Endothelial cell of umbilical vein (primary cell): ENCODE measurements around the gene SSC4D. TPM values are rescaled to one million over a fixed set of nuclear protein-coding genes. Genes with fewer than 3 reads are reported as not detected.
"Not testable (repeated sequence)": the region's sequence is repeated elsewhere in the genome, so short reads cannot be mapped to it uniquely, and the experiment has no call there.

ENCODE experiments used
- BruUV-seq: library from RNA; stranded (reverse); fragments of 400-500 nt; replicated peaks from 2 replicates; lab custom pipeline; 2021; lab: Mats Ljungman, UMichigan
- CTCF ChIA-PET: fragments of 300-600, 350-600 bp; sonication (Branson Sonifier 250); formaldehyde crosslinking; loops from one replicate; lab custom pipeline; 2021; ENCODE audit warnings: antibody characterized with exemption, inconsistent platforms; lab: Charles Lee
- POLR2A ChIA-PET: fragments of 300-600, 350-600 bp; sonication (Branson Sonifier 250); formaldehyde crosslinking; loops from one replicate; lab custom pipeline; 2021; ENCODE audit warnings: antibody characterized with exemption, inconsistent platforms; lab: Charles Lee
- DNase-seq: peaks from one replicate; pipeline ENCODE4 v3.0.0-alpha.2; 2011; ENCODE audit warnings: low read depth, low spot score
- FAIRE-seq: peaks from 2 replicates; lab custom pipeline; 2011; peaks lifted over from hg19 to GRCh38; lab: Jason Lieb, UNC
- H2AFZ ChIP-seq: 2 replicates; pipeline ENCODE4 v1.6.0; 2012; ENCODE audit warnings: low read depth, low read length, control low read depth, inconsistent platforms
- H3K27ac ChIP-seq: 2 replicates; pipeline ENCODE4 v1.5.1; 2011; ENCODE audit warnings: low read depth, mild to moderate bottlenecking, control low read depth, low read length, moderate library complexity; ENCODE audit not compliant: insufficient read depth
- H3K27me3 ChIP-seq, 2 experiments: 2 replicates each; pipeline versions ENCODE4 v1.6.0 to v1.6.1; 2011; ENCODE audit warnings: low read length in 2 of 2, mixed read lengths in 1 of 2; ENCODE audit not compliant: control insufficient read depth in 2 of 2, insufficient read depth in 2 of 2
- H3K36me3 ChIP-seq, 2 experiments: 2 replicates in 1 of 2; 3 replicates in 1 of 2; pipeline ENCODE4 v1.5.1; 2011; ENCODE audit warnings: low read length in 2 of 2, mild to moderate bottlenecking in 1 of 2, moderate library complexity in 1 of 2; ENCODE audit not compliant: control insufficient read depth in 2 of 2, insufficient read depth in 2 of 2; ENCODE audit errors: extremely low read depth in 1 of 2
- H3K4me1 ChIP-seq: 3 replicates; pipeline ENCODE4 v1.5.1; 2011; ENCODE audit warnings: mild to moderate bottlenecking, low read length; ENCODE audit not compliant: control insufficient read depth, insufficient read depth; ENCODE audit errors: extremely low read depth
- H3K4me2 ChIP-seq: 2 replicates; pipeline ENCODE4 v1.6.1; 2011; ENCODE audit warnings: low read length, control low read depth, mixed read lengths; ENCODE audit not compliant: insufficient read depth
- H3K4me3 ChIP-seq, 3 experiments: fragments of 200-600 bp in 1 of 3; sonication (generic), shearing (Covaris generic) in 1 of 3; replicated peaks in 1 of 3; 2 replicates each; pipeline ENCODE4 v1.5.1; 2011 to 2016; ENCODE audit warnings: control low read depth in 3 of 3, low read length in 3 of 3, mild to moderate bottlenecking in 2 of 3, inconsistent platforms in 1 of 3, low read depth in 1 of 3, moderate library complexity in 1 of 3; ENCODE audit not compliant: insufficient read depth in 1 of 3
- H3K79me2 ChIP-seq: 2 replicates; pipeline ENCODE4 v1.6.0; 2012; ENCODE audit warnings: low read length, inconsistent platforms; ENCODE audit not compliant: control insufficient read depth, insufficient read depth
- H3K9ac ChIP-seq: replicated peaks from 2 replicates; pipeline ENCODE3; 2011; ENCODE audit warnings: low read length, control low read depth; ENCODE audit not compliant: insufficient read depth; ENCODE audit errors: extremely low read depth
- H3K9me1 ChIP-seq: replicated peaks from 3 replicates; pipeline ENCODE4 v1.6.0; 2011; ENCODE audit warnings: mild to moderate bottlenecking, low read length; ENCODE audit not compliant: control insufficient read depth, insufficient read depth; ENCODE audit errors: extremely low read depth
- H3K9me3 ChIP-seq: replicated peaks from 2 replicates; pipeline ENCODE4 v1.5.1; 2012; ENCODE audit warnings: low read length, inconsistent platforms; ENCODE audit not compliant: control insufficient read depth, insufficient read depth
- H4K20me1 ChIP-seq: replicated peaks from 2 replicates; pipeline ENCODE3; 2011; ENCODE audit warnings: mild to moderate bottlenecking, low read length; ENCODE audit not compliant: control insufficient read depth, insufficient read depth; ENCODE audit errors: extremely low read depth
- POLR2A ChIP-seq: IDR thresholded peaks from 2 replicates; pipeline ENCODE4 v1.6.1; 2012; ENCODE audit warnings: low read depth, mild to moderate bottlenecking, control low read depth, low read length
- POLR2AphosphoS5 ChIP-seq: IDR thresholded peaks from 2 replicates; pipeline ENCODE4 v1.6.1; 2012; ENCODE audit warnings: low read depth, mild to moderate bottlenecking, control low read depth, low read length, moderate library complexity; ENCODE audit not compliant: insufficient read depth
- dilution Hi-C: fragments of 300-500 bp; cut with MboI; formaldehyde crosslinking; loops from one replicate; pipeline ENCODE4 v1.15.0; 2019; ENCODE audit warnings: low sequenced_read_pairs; ENCODE audit not compliant: extremely low pct_ligation_motif_present
- intact Hi-C: fragments of 100-400 bp; cut with micrococcal nuclease; formaldehyde crosslinking; loops from one replicate; pipeline ENCODE4 v1.10.0; 2022
- polyA plus RNA-seq, 4 experiments: library from polyadenylated mRNA; depleted of rRNA in 3 of 4; stranded (reverse) in 3 of 4; unstranded in 1 of 4; fragments of >200 nt; gene quantifications; 2 replicates each; pipeline versions ENCODE4 v1.2.1 to v1.2.3, GENCODE V29; 2011 to 2012; ENCODE audit warnings: missing spikeins in 1 of 4
- total RNA-seq: library from RNA; stranded (reverse); gene quantifications from 2 replicates; pipeline ENCODE4 v1.2.3, GENCODE V29; 2021

SSC4D gene
- total and polyA plus RNA-seq, 2 donors (not counting 3 experiments of a cell fraction or from before 2014, with no cell fraction given): 0.46 to 0.88 TPM

- CTCF ChIA-PET: interaction anchor here (0.6 to 1.2 kb wide), 6 partner anchors 9 to 154 kb away, joined by 3 to 6 read pairs (median 3); no protein-coding TSS in a partner anchor
- intact Hi-C loops: no loop called here
- no TSS peak for BruUV-seq
Observed at GRCh38 chr7:76364198-76364584, 45.3 kb downstream of the SSC4D start.

GRCh38 chr7:76363754-76364153, 45.7 kb downstream of the SSC4D start:
- CTCF ChIA-PET: interaction anchor here (0.7 to 1.2 kb wide), 3 partner anchors 10 to 58 kb away, joined by 3 read pairs; no protein-coding TSS in a partner anchor
- FAIRE-seq, H3K9ac ChIP-seq, H3K4me3 ChIP-seq, H3K9me3 ChIP-seq, POLR2A ChIA-PET, intact Hi-C loops, H3K9me1 ChIP-seq, H3K27me3 ChIP-seq, DNase-seq, BruUV-seq, H3K36me3 ChIP-seq, H4K20me1 ChIP-seq, H3K79me2 ChIP-seq, dilution Hi-C loops: not testable (repeated sequence)
- peak overlapping the region; percentile 58 for H3K4me2 ChIP-seq
- H3K4me1 ChIP-seq: peaks cover 27% of the 10 kb centered on the region
- peak overlapping the region; percentile 74 for H3K27ac ChIP-seq
- peak overlapping the region; percentile 96 for H2AFZ ChIP-seq

More at GRCh38 chr7:76364198-76364584, 45.3 kb downstream of the SSC4D start:
- peak overlapping the region; percentile 96 for H2AFZ ChIP-seq
- H3K9me3 ChIP-seq: no peaks in the 10 kb centered on the region
- no peaks in the 10 kb centered on the region for H3K36me3 ChIP-seq
- H4K20me1 ChIP-seq: no peaks in the 10 kb centered on the region
- peaks cover 0 to 3% of the 10 kb centered on the region in 2 experiments for H3K27me3 ChIP-seq
- peak; percentile 28 for TF ChIP-seq POLR2A
- TF ChIP-seq POLR2AphosphoS5: no peak
- H3K9me1 ChIP-seq: no peaks in the 10 kb centered on the region
- H3K4me1 ChIP-seq: peaks cover 27% of the 10 kb centered on the region
- H3K4me3 ChIP-seq: no peak overlapping the region
- DNase-seq (peak; percentile 55), FAIRE-seq (peak; percentile 93)
- peak overlapping the region; percentile 58 for H3K4me2 ChIP-seq
- POLR2A ChIA-PET: interaction anchor here (0.6 kb wide), 1 partner anchor 197 kb away, joined by 4 read pairs; no protein-coding TSS in a partner anchor
- H3K27ac ChIP-seq: peak overlapping the region; percentile 74
- H3K9ac ChIP-seq: no peak overlapping the region
- H3K79me2 ChIP-seq: no peaks in the 10 kb centered on the region
- dilution Hi-C loops: no loop called here
